Lower leg skin (tissue), 3 donors: ENCODE measurements around the gene MGLL.

Source experiments
- POLR2A ChIP-seq, 2 donors: fragments of 450-650 bp; IDR thresholded peaks; one replicate each; pipeline ENCODE4 v1.6.1; 2016 to 2017; ENCODE audit warnings: antibody characterized with exemption in 2 of 2, mild to moderate bottlenecking in 1 of 2, moderate library complexity in 1 of 2
- TF ChIP-seq, protein P1 (sequence below), 3 donors: fragments of 450-650 bp; IDR thresholded peaks; one replicate each; pipeline ENCODE4 v1.5.1; 2016; ENCODE audit warnings: antibody characterized with exemption in 3 of 3, mild to moderate bottlenecking in 3 of 3, moderate library complexity in 2 of 3

DNA sequence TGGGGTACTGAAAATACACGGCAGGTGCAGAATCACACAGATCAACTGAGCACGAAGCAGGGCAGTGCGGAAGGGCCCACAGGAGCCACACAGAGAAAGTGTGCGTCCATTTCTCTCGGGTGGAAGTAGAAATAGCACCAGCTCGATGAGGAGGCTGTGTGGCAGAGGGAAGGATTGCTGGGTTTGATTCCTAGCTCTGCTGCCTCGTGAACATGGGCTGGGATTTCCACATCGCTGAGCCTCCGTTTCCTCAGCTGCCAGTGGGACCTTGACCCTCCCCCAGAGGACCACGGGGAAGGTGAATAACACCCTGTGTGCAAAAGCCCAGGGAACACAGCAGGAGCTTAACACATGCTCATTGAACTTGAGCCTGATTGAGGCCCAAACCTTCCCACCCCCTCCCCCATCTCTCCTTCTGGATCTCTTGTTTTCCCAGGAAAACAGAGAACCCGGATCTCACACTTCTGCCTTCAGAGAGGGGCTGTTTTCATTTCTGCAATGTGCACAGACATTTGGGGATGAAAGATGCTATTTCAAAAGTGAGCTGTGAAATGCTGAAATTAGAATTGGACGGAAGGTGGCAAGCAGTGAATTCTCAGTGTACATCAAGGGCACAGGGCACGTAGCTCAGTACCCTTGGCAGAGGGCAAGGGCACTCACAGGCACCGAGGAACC, 111.2 kb downstream of the MGLL start:
- TF ChIP-seq, protein P1, sequence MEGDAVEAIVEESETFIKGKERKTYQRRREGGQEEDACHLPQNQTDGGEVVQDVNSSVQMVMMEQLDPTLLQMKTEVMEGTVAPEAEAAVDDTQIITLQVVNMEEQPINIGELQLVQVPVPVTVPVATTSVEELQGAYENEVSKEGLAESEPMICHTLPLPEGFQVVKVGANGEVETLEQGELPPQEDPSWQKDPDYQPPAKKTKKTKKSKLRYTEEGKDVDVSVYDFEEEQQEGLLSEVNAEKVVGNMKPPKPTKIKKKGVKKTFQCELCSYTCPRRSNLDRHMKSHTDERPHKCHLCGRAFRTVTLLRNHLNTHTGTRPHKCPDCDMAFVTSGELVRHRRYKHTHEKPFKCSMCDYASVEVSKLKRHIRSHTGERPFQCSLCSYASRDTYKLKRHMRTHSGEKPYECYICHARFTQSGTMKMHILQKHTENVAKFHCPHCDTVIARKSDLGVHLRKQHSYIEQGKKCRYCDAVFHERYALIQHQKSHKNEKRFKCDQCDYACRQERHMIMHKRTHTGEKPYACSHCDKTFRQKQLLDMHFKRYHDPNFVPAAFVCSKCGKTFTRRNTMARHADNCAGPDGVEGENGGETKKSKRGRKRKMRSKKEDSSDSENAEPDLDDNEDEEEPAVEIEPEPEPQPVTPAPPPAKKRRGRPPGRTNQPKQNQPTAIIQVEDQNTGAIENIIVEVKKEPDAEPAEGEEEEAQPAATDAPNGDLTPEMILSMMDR (IDR thresholded peaks at IDR 0.05) = no peak
- no peak for TF ChIP-seq POLR2A (IDR thresholded peaks at IDR 0.05)
